A673 (cell line): Measurements from ENCODE around the gene PDE4DIP. TPM values are rescaled to one million over a fixed set of nuclear protein-coding genes. Genes with fewer than 3 reads are reported as not detected.
A peak's percentile ranks its signal among the peaks of the same experiment; 100 is the strongest.
"Not testable (repeated sequence)": the region's sequence is repeated elsewhere in the genome, so short reads cannot be mapped to it uniquely, and the experiment has no call there.

Source experiments
- BruUV-seq: library from RNA; stranded (reverse); fragments of 400-500 nt; replicated peaks from 2 replicates; lab custom pipeline; 2021; lab: Mats Ljungman, UMichigan
- CTCF ChIA-PET: fragments of 300-600 bp; sonication (Branson Sonifier 250); formaldehyde crosslinking; loops from one replicate; lab custom pipeline; 2022; ENCODE audit warnings: antibody characterized with exemption; lab: Charles Lee
- POLR2A ChIA-PET: fragments of 300-600 bp; sonication (Branson Sonifier 250); formaldehyde crosslinking; loops from one replicate; lab custom pipeline; 2022; ENCODE audit warnings: antibody characterized with exemption; ENCODE audit not compliant: low non-redundant PET; lab: Charles Lee
- DNase-seq: peaks from one replicate; pipeline ENCODE4 v3.0.0-alpha.2; 2015; ENCODE audit warnings: low spot score
- H3K27ac ChIP-seq: fragments of 200-600 bp; sonication (generic); 2 replicates; pipeline ENCODE4 v1.5.1; 2016; ENCODE audit warnings: mixed run types, low read depth, mild to moderate bottlenecking, mixed read lengths, antibody characterized with exemption, low read length; ENCODE audit not compliant: poor library complexity, severe bottlenecking
- H3K27me3 ChIP-seq: fragments of 200-600 bp; sonication (generic); replicated peaks from 2 replicates; pipeline ENCODE4 v1.6.1; 2017; ENCODE audit warnings: mixed run types, low read depth, mild to moderate bottlenecking, mixed read lengths, antibody characterized with exemption, low read length; ENCODE audit not compliant: insufficient read depth, poor library complexity
- H3K36me3 ChIP-seq: fragments of 200-600 bp; sonication (generic); 2 replicates; pipeline ENCODE4 v1.6.1; 2016; ENCODE audit warnings: mixed run types, mild to moderate bottlenecking, mixed read lengths, antibody characterized with exemption, low read length; ENCODE audit not compliant: insufficient read depth, poor library complexity, severe bottlenecking
- H3K4me1 ChIP-seq: fragments of 200-600 bp; sonication (generic); 2 replicates; pipeline ENCODE4 v1.6.1; 2017; ENCODE audit warnings: mixed run types, mild to moderate bottlenecking, mixed read lengths, antibody characterized with exemption, low read length; ENCODE audit not compliant: insufficient read depth, poor library complexity, severe bottlenecking
- H3K4me3 ChIP-seq: fragments of 200-600 bp; sonication (generic); 2 replicates; pipeline ENCODE4 v1.5.1; 2016; ENCODE audit warnings: low read depth, mixed run types, mild to moderate bottlenecking, mixed read lengths, low read length; ENCODE audit not compliant: poor library complexity, severe bottlenecking
- H3K9me3 ChIP-seq: fragments of 200-600 bp; sonication (generic); 2 replicates; pipeline ENCODE4 v1.6.1; 2016; ENCODE audit warnings: mixed run types, low read depth, mild to moderate bottlenecking, mixed read lengths, antibody characterized with exemption, low read length; ENCODE audit not compliant: poor library complexity, severe bottlenecking
- intact Hi-C: fragments of 100-400 bp; cut with micrococcal nuclease; formaldehyde crosslinking; loops from one replicate; pipeline ENCODE4 v1.10.0; 2022; ENCODE audit not compliant: unreplicated experiment
- total RNA-seq: library from RNA; stranded (reverse); gene quantifications from 2 replicates; pipeline ENCODE4 v1.2.3, GENCODE V29; 2021
- TF ChIP-seq, protein P1 (sequence below): fragments of 300-800, 200-600 bp; sonication (generic); conservative IDR thresholded peaks from 2 replicates; pipeline ENCODE4 v1.5.1; 2017; ENCODE audit warnings: low read depth, mild to moderate bottlenecking, antibody characterized with exemption, low read length, moderate library complexity, mixed read lengths

Gene PDE4DIP
- total RNA-seq, 1 experiment from 2014 or later, result 68.7 TPM

- H3K9me3 ChIP-seq, intact Hi-C loops, H3K4me1 ChIP-seq, H3K27ac ChIP-seq, H3K36me3 ChIP-seq, POLR2A ChIA-PET, CTCF ChIA-PET, DNase-seq, H3K4me3 ChIP-seq, BruUV-seq, H3K27me3 ChIP-seq: not testable (repeated sequence)
Observed at GRCh38 chr1:149033916-149034315, 189.7 kb downstream of the PDE4DIP start.

GRCh38 chr1:149043056-149043455, 198.8 kb downstream of the PDE4DIP start:
- H3K27ac ChIP-seq, H3K4me3 ChIP-seq, CTCF ChIA-PET, DNase-seq, intact Hi-C loops, POLR2A ChIA-PET, H3K27me3 ChIP-seq, BruUV-seq, H3K9me3 ChIP-seq, H3K36me3 ChIP-seq, H3K4me1 ChIP-seq: not testable (repeated sequence)

DNA sequence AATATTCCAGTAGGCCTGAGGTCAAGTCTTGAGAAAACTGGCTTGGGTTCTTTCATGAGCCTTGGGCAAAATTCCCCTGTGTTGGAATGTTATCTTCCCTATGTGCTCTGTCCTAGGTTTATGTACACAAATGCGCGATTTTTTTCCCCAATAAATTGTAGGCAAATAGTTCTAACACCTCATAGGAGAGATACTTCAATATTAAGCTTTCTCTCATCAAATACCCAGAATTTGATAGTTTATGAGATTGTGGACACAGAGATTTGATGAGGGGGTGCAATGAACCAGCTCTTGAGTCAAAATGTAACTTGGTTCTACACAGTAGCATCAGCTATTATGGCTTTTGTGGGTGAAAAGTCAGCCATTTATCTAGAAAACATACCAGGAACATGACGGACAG, 220.4 kb downstream of the PDE4DIP start:
- H3K9me3 ChIP-seq, BruUV-seq, DNase-seq, H3K27ac ChIP-seq, CTCF ChIA-PET, H3K4me3 ChIP-seq, H3K36me3 ChIP-seq, H3K4me1 ChIP-seq, H3K27me3 ChIP-seq, POLR2A ChIA-PET, intact Hi-C loops: not testable (repeated sequence)

GRCh38 chr1:149075505-149076127, 231.4 kb downstream of the PDE4DIP start:
- TF ChIP-seq, protein P1, sequence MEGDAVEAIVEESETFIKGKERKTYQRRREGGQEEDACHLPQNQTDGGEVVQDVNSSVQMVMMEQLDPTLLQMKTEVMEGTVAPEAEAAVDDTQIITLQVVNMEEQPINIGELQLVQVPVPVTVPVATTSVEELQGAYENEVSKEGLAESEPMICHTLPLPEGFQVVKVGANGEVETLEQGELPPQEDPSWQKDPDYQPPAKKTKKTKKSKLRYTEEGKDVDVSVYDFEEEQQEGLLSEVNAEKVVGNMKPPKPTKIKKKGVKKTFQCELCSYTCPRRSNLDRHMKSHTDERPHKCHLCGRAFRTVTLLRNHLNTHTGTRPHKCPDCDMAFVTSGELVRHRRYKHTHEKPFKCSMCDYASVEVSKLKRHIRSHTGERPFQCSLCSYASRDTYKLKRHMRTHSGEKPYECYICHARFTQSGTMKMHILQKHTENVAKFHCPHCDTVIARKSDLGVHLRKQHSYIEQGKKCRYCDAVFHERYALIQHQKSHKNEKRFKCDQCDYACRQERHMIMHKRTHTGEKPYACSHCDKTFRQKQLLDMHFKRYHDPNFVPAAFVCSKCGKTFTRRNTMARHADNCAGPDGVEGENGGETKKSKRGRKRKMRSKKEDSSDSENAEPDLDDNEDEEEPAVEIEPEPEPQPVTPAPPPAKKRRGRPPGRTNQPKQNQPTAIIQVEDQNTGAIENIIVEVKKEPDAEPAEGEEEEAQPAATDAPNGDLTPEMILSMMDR, result 0 out of 2 replicates have a peak, but pooled peaks have one; percentile 19
- H3K4me1 ChIP-seq, H3K36me3 ChIP-seq, H3K9me3 ChIP-seq, POLR2A ChIA-PET, H3K27me3 ChIP-seq, intact Hi-C loops, BruUV-seq, CTCF ChIA-PET, H3K27ac ChIP-seq, H3K4me3 ChIP-seq, DNase-seq: not testable (repeated sequence)

Other genes starting within 250 kb of the PDE4DIP start
- gene NBPF14, start 248.4 kb upstream of the PDE4DIP start, total RNA-seq, result 22.0 and 22.3 TPM in 2 replicates
- gene NUDT4B, start 95.7 kb upstream of the PDE4DIP start, total RNA-seq, result not detected in 2 replicates